ENCODE results near the gene FSTL4. TPM values are rescaled to one million over a fixed set of nuclear protein-coding genes. Genes with fewer than 3 reads are reported as not detected.

FSTL4 gene
- total RNA-seq, 2 donors from 2014 or later, result 4.4 to 5.5 TPM

GRCh38 chr5:133275631-133276030, 336.7 kb downstream of the FSTL4 start:
- no peak overlapping the region for H3K9ac ChIP-seq (ENCODE audit: extremely low read depth, low read length, poor library complexity, severe bottlenecking)
- no peaks in the 10 kb centered on the region for H3K27me3 Mint-ChIP-seq (ENCODE audit: insufficient read depth)
- H3K9me3 Mint-ChIP-seq, result peaks cover 5% of the 10 kb centered on the region
- H3K27me3 ChIP-seq (ENCODE audit: control insufficient read depth, insufficient read depth, low read length, poor library complexity, severe bottlenecking), result no peaks in the 10 kb centered on the region
- H3K4me3 Mint-ChIP-seq, result no peak overlapping the region
- H3K9me3 ChIP-seq (ENCODE audit: control insufficient read depth, low read length), result no peaks in the 10 kb centered on the region
- WGBS, 2 experiments (ENCODE audit: insufficient coverage in 1 of 2, insufficient read length in 1 of 2), result 94 to 95% methylated on average over 5 to 7 of the region's 7 CpGs
- no peak overlapping the region for H3K4me3 ChIP-seq (ENCODE audit: low read length)
- peaks cover 13% of the 10 kb centered on the region for H3K4me1 ChIP-seq (ENCODE audit: control insufficient read depth, insufficient read depth, low read length)
- H3K27ac Mint-ChIP-seq, result no peak overlapping the region
- no peak for TF ChIP-seq CTCF (conservative IDR thresholded peaks at IDR 0.05)
- no peak for DNase-seq
- peaks cover 15% of the 10 kb centered on the region for H3K4me1 Mint-ChIP-seq
- H3K27ac ChIP-seq (ENCODE audit: low read depth, low read length), result no peak overlapping the region
- no peaks in the 10 kb centered on the region for H3K36me3 Mint-ChIP-seq (ENCODE audit: low read depth)
- no peaks in the 10 kb centered on the region for H3K36me3 ChIP-seq (ENCODE audit: control insufficient read depth, insufficient read depth, low read length)

- H3K27ac Mint-ChIP-seq, result no peak overlapping the region
- no peaks in the 10 kb centered on the region for H3K9me3 ChIP-seq (ENCODE audit: control insufficient read depth, low read length)
- no peaks in the 10 kb centered on the region for H3K36me3 Mint-ChIP-seq (ENCODE audit: low read depth)
- H3K9me3 Mint-ChIP-seq, result peaks cover 4% of the 10 kb centered on the region
- no peak overlapping the region for H3K9ac ChIP-seq (ENCODE audit: extremely low read depth, low read length, poor library complexity, severe bottlenecking)
- H3K4me1 Mint-ChIP-seq, result peaks cover 15% of the 10 kb centered on the region
- no peak for TF ChIP-seq CTCF (conservative IDR thresholded peaks at IDR 0.05)
- whole genome bisulfite sequencing, 2 experiments (ENCODE audit: insufficient coverage in 1 of 2, insufficient read length in 1 of 2), result 65% methylated on average over 5 of the region's 5 CpGs; no CpG with 5 or more reads in 1 of the 2 experiments
- no peak overlapping the region for H3K4me3 ChIP-seq (ENCODE audit: low read length)
- no peaks in the 10 kb centered on the region for H3K27me3 Mint-ChIP-seq (ENCODE audit: insufficient read depth)
- no peak for DNase-seq
- H3K4me1 ChIP-seq (ENCODE audit: control insufficient read depth, insufficient read depth, low read length), result peaks cover 13% of the 10 kb centered on the region
- H3K36me3 ChIP-seq (ENCODE audit: control insufficient read depth, insufficient read depth, low read length), result no peaks in the 10 kb centered on the region
- no peaks in the 10 kb centered on the region for H3K27me3 ChIP-seq (ENCODE audit: control insufficient read depth, insufficient read depth, low read length, poor library complexity, severe bottlenecking)
- no peak overlapping the region for H3K4me3 Mint-ChIP-seq
- no peak overlapping the region for H3K27ac ChIP-seq (ENCODE audit: low read depth, low read length)
Measured at GRCh38 chr5:133274597-133274935, 337.8 kb downstream of the FSTL4 start.

- 82 to 83% methylated on average over 6 to 8 of the region's 8 CpGs for WGBS, 2 experiments (ENCODE audit: insufficient coverage in 1 of 2, insufficient read length in 1 of 2)
- peak overlapping the region; percentile 61 for H3K27ac Mint-ChIP-seq
- no peaks in the 10 kb centered on the region for H3K9me3 Mint-ChIP-seq
- no peaks in the 10 kb centered on the region for H3K36me3 Mint-ChIP-seq (ENCODE audit: low read depth)
- H3K27me3 Mint-ChIP-seq (ENCODE audit: insufficient read depth), result peaks cover 3% of the 10 kb centered on the region
- no peak for DNase-seq
- H3K4me3 ChIP-seq (ENCODE audit: low read length), result no peak overlapping the region
- no peak overlapping the region for H3K27ac ChIP-seq (ENCODE audit: low read depth, low read length)
- peaks cover 15% of the 10 kb centered on the region for H3K4me1 Mint-ChIP-seq
- H3K9ac ChIP-seq (ENCODE audit: extremely low read depth, low read length, poor library complexity, severe bottlenecking), result no peak overlapping the region
- H3K36me3 ChIP-seq (ENCODE audit: control insufficient read depth, insufficient read depth, low read length), result no peaks in the 10 kb centered on the region
- H3K4me1 ChIP-seq (ENCODE audit: control insufficient read depth, insufficient read depth, low read length), result peaks cover 13% of the 10 kb centered on the region
- TF ChIP-seq CTCF (conservative IDR thresholded peaks at IDR 0.05), result no peak
- no peaks in the 10 kb centered on the region for H3K9me3 ChIP-seq (ENCODE audit: control insufficient read depth, low read length)
- no peaks in the 10 kb centered on the region for H3K27me3 ChIP-seq (ENCODE audit: control insufficient read depth, insufficient read depth, low read length, poor library complexity, severe bottlenecking)
- H3K4me3 Mint-ChIP-seq, result no peak overlapping the region
Measured at GRCh38 chr5:133273661-133274596, 338.4 kb downstream of the FSTL4 start.
